ENCODE results near the gene ANAPC10. TPM values are rescaled to one million over a fixed set of nuclear protein-coding genes. Genes with fewer than 3 reads are reported as not detected.

ANAPC10 gene
- total RNA-seq, 1 experiment from 2014 or later, result 27.2 TPM

GRCh38 chr4:144962300-144962699, 135.7 kb downstream of the ANAPC10 start:
- Histone ChIP-seq H2AFZ (ENCODE audit: low read depth, low read length, poor library complexity, severe bottlenecking) (no peak overlapping the region), H3K27me3 (ENCODE audit: insufficient read depth, low read length) (no peaks in the 10 kb centered on the region), H4K20me1 (ENCODE audit: insufficient read depth) (no peaks in the 10 kb centered on the region), H3K4me1 (ENCODE audit: control insufficient read depth in 1 of 2, insufficient read depth in 2 of 2, low read length in 2 of 2) (peaks cover 0 to 6% of the 10 kb centered on the region in 2 experiments; a peak in 1 of 4 replicates), H3K36me3 (ENCODE audit: control insufficient read depth in 1 of 2, insufficient read depth in 2 of 2, low read length in 2 of 2) (no peaks in the 10 kb centered on the region), H3K9me3 (ENCODE audit: control insufficient read depth in 1 of 2, insufficient read depth in 1 of 2, low read depth in 1 of 2, low read length in 2 of 2) (no peaks in the 10 kb centered on the region), H3K9ac (ENCODE audit: low read length) (no peak overlapping the region), H3K4me2 (ENCODE audit: low read length) (no peak overlapping the region), H3K4me3 (replicated peaks in 1 of 2; ENCODE audit: low read depth in 1 of 2, low read length in 2 of 2) (no peak overlapping the region), H3K79me2 (ENCODE audit: insufficient read depth, low read length) (no peaks in the 10 kb centered on the region), H3K27ac (ENCODE audit: low read depth, low read length) (no peak overlapping the region), H3K9me2 (ENCODE audit: insufficient read depth) (no peaks in the 10 kb centered on the region)
- TF ChIP-seq CTCF (IDR thresholded peaks at IDR 0.05 in 2 of 3, conservative IDR thresholded peaks at IDR 0.05 in 1 of 3; ENCODE audit: borderline replicate concordance in 1 of 3, insufficient read depth in 1 of 3, low read depth in 2 of 3, low read length in 2 of 3) (0 out of 6 replicates have a peak, but pooled peaks of 2 of the 3 experiments have one; percentile 10 to 23), ZBTB33 (IDR thresholded peaks at IDR 0.05; ENCODE audit: extremely low read depth, insufficient replicate concordance, low read length) (no peak)
- CTCF ChIA-PET, result no interaction called here
- POLR2A ChIA-PET, result no interaction called here
- no peak for ATAC-seq
- RAD21 ChIA-PET (ENCODE audit: low non-redundant PET in 1 of 2, low total read pairs in 2 of 2, uncharacterized antibody in 2 of 2, unreplicated experiment in 2 of 2), result no interaction called here
- BruUV-seq (replicated peaks), result no TSS peak
- no peak for DNase-seq (ENCODE audit: low read depth, low spot score)
- intact Hi-C loops (cut with micrococcal nuclease), result no loop called here

DNA sequence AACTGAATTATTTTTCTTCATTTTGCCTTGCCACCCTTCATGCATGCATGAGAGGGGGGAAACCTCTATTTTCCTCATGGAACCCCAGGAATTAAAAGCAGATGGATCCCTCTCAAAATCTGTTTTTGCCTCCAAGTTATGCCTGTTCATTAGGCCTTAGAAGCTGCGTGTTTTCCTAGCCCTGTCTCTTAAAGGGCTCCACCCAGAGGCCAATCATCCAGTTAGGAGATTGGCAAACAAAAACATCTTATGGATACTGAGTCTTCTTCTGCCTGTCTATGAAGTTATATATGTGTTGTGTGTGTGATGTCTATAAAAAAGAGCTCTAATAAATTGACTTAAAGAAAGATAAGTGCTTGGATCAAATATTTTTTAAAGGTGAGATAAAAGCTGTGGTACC, 142.9 kb downstream of the ANAPC10 start:
- Histone ChIP-seq H3K4me3 (replicated peaks in 1 of 2; ENCODE audit: low read depth in 1 of 2, low read length in 2 of 2) (no peak overlapping the region), H3K9me2 (ENCODE audit: insufficient read depth) (no peaks in the 10 kb centered on the region), H3K27me3 (ENCODE audit: insufficient read depth, low read length) (no peaks in the 10 kb centered on the region), H3K4me1 (ENCODE audit: control insufficient read depth in 1 of 2, insufficient read depth in 2 of 2, low read length in 2 of 2) (no peaks in the 10 kb centered on the region), H3K9ac (ENCODE audit: low read length) (no peak overlapping the region), H3K79me2 (ENCODE audit: insufficient read depth, low read length) (no peaks in the 10 kb centered on the region), H3K27ac (ENCODE audit: low read depth, low read length) (no peak overlapping the region), H2AFZ (ENCODE audit: low read depth, low read length, poor library complexity, severe bottlenecking) (no peak overlapping the region), H4K20me1 (ENCODE audit: insufficient read depth) (no peaks in the 10 kb centered on the region), H3K4me2 (ENCODE audit: low read length) (no peak overlapping the region), H3K36me3 (ENCODE audit: control insufficient read depth in 1 of 2, insufficient read depth in 2 of 2, low read length in 2 of 2) (no peaks in the 10 kb centered on the region), H3K9me3 (ENCODE audit: control insufficient read depth in 1 of 2, insufficient read depth in 1 of 2, low read depth in 1 of 2, low read length in 2 of 2) (no peaks in the 10 kb centered on the region; a peak in 1 of 4 replicates)
- intact Hi-C loops (cut with micrococcal nuclease), result no loop called here
- ATAC-seq (no peak; the same call in 1 of the 2 replicates), DNase-seq (ENCODE audit: low read depth, low spot score) (no peak)
- BruUV-seq (replicated peaks), result no TSS peak
- ChIA-PET CTCF (no interaction called here), POLR2A (no interaction called here), RAD21 (ENCODE audit: low non-redundant PET in 1 of 2, low total read pairs in 2 of 2, uncharacterized antibody in 2 of 2, unreplicated experiment in 2 of 2) (no interaction called here)
- TF ChIP-seq RAD21 (IDR thresholded peaks at IDR 0.05; ENCODE audit: low read depth) (0 out of 2 replicates have a peak, but pooled peaks have one; percentile 22), ZBTB33 (IDR thresholded peaks at IDR 0.05; ENCODE audit: extremely low read depth, insufficient replicate concordance, low read length) (no peak), CTCF (IDR thresholded peaks at IDR 0.05 in 2 of 3, conservative IDR thresholded peaks at IDR 0.05 in 1 of 3; ENCODE audit: borderline replicate concordance in 1 of 3, insufficient read depth in 1 of 3, low read depth in 2 of 3, low read length in 2 of 3) (peak in 1 of 3 experiments; percentile 29; a peak in 3 of 6 replicates)

Measured in HCT116 (cell line).